Measurements from ENCODE around the gene YY1. TPM values are rescaled to one million over a fixed set of nuclear protein-coding genes. Genes with fewer than 3 reads are reported as not detected.

YY1 gene
- total RNA-seq, 4 donors from 2014 or later, result 30.6 to 46.5 (median 33.5) TPM

DNA sequence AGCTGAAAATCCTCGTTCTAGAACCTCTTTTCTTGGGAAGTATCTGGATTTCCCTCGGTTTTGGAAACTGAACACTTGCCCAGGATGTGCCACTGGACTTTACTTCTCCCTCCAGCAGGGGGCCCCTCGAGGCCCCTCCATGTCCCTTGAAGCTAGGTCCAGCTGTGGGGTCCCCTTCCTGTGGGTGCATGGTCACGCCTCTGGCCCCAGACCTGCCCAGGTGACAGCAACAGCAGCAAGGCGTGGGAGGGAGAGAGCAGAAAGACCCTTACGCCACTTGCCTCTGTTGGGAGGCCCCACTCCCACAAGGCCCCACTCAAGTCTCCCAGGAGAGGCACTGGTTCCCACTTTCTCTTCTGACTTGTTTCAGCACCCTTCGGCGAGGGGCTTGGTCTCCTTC, 64.2 kb downstream of the YY1 start:
- no peaks in the 10 kb centered on the region for H3K9me3 ChIP-seq
- peak overlapping the region; percentile 57 to 96 (median 88) for H3K27ac ChIP-seq
- TF ChIP-seq, protein P1, sequence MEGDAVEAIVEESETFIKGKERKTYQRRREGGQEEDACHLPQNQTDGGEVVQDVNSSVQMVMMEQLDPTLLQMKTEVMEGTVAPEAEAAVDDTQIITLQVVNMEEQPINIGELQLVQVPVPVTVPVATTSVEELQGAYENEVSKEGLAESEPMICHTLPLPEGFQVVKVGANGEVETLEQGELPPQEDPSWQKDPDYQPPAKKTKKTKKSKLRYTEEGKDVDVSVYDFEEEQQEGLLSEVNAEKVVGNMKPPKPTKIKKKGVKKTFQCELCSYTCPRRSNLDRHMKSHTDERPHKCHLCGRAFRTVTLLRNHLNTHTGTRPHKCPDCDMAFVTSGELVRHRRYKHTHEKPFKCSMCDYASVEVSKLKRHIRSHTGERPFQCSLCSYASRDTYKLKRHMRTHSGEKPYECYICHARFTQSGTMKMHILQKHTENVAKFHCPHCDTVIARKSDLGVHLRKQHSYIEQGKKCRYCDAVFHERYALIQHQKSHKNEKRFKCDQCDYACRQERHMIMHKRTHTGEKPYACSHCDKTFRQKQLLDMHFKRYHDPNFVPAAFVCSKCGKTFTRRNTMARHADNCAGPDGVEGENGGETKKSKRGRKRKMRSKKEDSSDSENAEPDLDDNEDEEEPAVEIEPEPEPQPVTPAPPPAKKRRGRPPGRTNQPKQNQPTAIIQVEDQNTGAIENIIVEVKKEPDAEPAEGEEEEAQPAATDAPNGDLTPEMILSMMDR (IDR thresholded peaks at IDR 0.05), result peak in 5 of 6 experiments; percentile 7 to 43 (median 41)
- TF ChIP-seq POLR2A (IDR thresholded peaks at IDR 0.05), result no peak
- no peak overlapping the region for H3K4me3 ChIP-seq
- no peaks in the 10 kb centered on the region for H3K27me3 ChIP-seq
- WGBS, 2 donors, result 38 to 67% methylated on average over 3 to 6 of the region's 8 CpGs
- H3K4me1 ChIP-seq, result peaks cover 27 to 69% (median 41%) of the 10 kb centered on the region in 3 donors
- DNase-seq, result no peak
- peaks cover 0 to 8% (median 0%) of the 10 kb centered on the region in 3 donors for H3K36me3 ChIP-seq
- intact Hi-C loops (cut with DNase I), result loop anchor here (10.0 kb wide), 1 partner anchor 72 kb away; the partner anchor contains the start of gene WDR25

DNA sequence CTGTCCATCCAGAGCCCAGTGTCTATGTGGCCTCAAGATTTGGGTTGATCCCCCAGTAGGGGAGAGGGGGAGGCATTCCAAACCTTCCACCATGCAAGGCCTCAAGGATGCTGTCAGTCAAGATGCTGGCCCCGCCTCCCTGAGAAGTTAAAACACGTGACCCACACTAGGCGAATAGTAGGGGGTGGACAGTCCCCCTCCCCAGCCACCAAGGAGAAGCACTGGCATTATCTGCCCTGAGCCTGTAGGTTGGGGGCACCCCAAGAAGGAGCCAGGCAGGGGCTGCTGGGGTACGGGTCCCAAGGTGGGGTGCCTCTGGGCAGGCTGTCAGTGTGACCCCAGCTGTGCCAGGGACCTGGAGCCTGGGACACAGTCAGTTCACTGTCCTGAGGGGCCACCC, 65.0 kb downstream of the YY1 start:
- WGBS, 2 donors, result 86% methylated on average over 1 of the region's 4 CpGs; no CpG with 5 or more reads in 1 of the 2 donors
- no peak for TF ChIP-seq POLR2A (IDR thresholded peaks at IDR 0.05)
- TF ChIP-seq, protein P1 (IDR thresholded peaks at IDR 0.05), result no peak
- peak overlapping the region in 1 of 4 donors; percentile 96 for H3K4me3 ChIP-seq
- H3K36me3 ChIP-seq, result peaks cover 0 to 1% (median 0%) of the 10 kb centered on the region in 3 donors
- DNase-seq, result no peak
- H3K9me3 ChIP-seq, result no peaks in the 10 kb centered on the region
- intact Hi-C loops (cut with DNase I), result loop anchor here (2.0 to 10.0 kb wide), 2 partner anchors 21 to 71 kb away; partner anchors contain the start of gene WDR25
- H3K4me1 ChIP-seq, result peaks cover 27 to 69% (median 43%) of the 10 kb centered on the region in 3 donors
- H3K27me3 ChIP-seq, result no peaks in the 10 kb centered on the region
- H3K27ac ChIP-seq, result peak overlapping the region; percentile 86 to 96 (median 92)

DNA sequence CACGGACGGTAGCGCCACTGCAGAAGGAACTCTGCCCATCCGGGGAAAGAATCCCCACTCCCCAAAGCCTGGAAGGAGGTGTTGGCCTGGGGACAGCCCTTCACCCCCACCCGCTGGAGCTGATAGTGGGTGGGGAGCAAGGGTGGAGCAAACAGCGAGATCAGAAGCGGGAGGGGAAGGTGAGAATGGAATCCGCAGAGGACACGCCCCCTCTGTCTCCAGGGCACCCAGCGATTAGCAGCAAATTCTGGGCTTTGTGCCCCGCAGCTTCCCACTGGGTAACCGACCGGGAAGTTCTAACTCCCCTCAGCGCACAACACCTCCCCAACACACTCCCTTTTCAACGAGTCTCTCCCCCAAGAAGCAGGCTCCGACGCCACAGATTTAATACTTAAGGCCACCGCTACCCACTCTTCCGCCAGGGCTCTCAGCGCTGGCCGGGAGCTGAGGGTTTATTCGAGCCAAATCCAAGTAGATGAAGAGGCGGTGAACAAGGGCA, 65.9 kb downstream of the YY1 start:
- WGBS, 2 donors, result 6 to 10% methylated on average over 14 to 15 of the region's 23 CpGs
- Histone ChIP-seq H3K27me3 (no peaks in the 10 kb centered on the region), H3K4me3 (peak overlapping the region; percentile 79 to 99 (median 90)), H3K4me1 (peaks cover 27 to 75% (median 43%) of the 10 kb centered on the region in 3 donors), H3K36me3 (no peaks in the 10 kb centered on the region), H3K9me3 (no peaks in the 10 kb centered on the region), H3K27ac (peak overlapping the region; percentile 86 to 96 (median 92))
- peak in 1 of 4 donors; percentile 48 for TF ChIP-seq POLR2A (IDR thresholded peaks at IDR 0.05)
- TF ChIP-seq, protein P1 (IDR thresholded peaks at IDR 0.05), result no peak
- no peak for DNase-seq
- intact Hi-C loops (cut with DNase I), result loop anchor here (2.0 to 10.0 kb wide), 2 partner anchors 22 to 70 kb away; partner anchors contain the start of gene WDR25

DNA sequence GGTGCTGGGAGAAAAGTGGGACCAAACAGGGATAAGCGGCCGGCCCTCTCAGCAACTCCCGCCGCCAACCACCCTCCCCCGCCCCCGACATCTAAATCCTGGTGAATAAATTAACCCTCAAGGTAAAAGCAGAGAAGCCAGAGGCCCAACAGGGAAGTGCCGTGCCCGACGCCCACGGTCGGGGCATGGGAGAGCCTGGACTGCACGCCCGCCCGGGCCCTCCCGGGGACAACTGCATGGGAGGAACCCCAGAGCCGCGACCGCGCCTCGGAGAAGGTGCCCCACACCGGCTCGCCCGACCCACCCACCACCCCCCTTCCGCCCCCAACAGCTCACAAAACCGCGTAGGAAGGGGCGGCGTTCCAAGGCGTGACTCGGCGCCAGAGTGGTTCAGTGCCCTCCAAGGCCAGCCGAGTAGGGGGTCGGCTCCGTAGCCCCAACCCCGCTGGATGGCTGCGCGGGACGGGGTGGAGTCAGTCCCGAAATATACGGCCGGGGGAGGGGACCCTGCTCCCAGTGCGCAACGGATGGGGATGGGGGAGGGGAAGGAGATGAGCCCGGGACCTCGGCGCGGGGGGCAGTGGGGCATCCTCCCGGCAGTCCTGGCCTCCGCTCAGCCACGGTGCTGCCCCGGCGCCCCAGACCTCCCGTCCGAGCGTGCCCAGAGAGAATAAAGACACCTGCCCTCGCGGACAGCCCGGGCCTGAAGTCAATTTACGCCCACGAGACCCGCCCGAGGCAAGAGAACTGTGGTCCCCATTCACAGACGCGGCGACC, 66.6 kb downstream of the YY1 start:
- Histone ChIP-seq H3K27ac (peak overlapping the region; percentile 86 to 96 (median 92)), H3K36me3 (no peaks in the 10 kb centered on the region), H3K4me1 (peaks cover 27 to 78% (median 43%) of the 10 kb centered on the region in 3 donors), H3K27me3 (no peaks in the 10 kb centered on the region), H3K9me3 (no peaks in the 10 kb centered on the region), H3K4me3 (peak overlapping the region; percentile 79 to 99 (median 90))
- WGBS, 2 donors, result 0% methylated on average over 7 of the region's 65 CpGs
- DNase-seq, result no peak
- TF ChIP-seq POLR2A (IDR thresholded peaks at IDR 0.05), result no peak
- intact Hi-C loops (cut with DNase I), result loop anchor here (2.0 to 10.0 kb wide), 2 partner anchors 23 to 69 kb away; partner anchors contain the start of gene WDR25

DNA sequence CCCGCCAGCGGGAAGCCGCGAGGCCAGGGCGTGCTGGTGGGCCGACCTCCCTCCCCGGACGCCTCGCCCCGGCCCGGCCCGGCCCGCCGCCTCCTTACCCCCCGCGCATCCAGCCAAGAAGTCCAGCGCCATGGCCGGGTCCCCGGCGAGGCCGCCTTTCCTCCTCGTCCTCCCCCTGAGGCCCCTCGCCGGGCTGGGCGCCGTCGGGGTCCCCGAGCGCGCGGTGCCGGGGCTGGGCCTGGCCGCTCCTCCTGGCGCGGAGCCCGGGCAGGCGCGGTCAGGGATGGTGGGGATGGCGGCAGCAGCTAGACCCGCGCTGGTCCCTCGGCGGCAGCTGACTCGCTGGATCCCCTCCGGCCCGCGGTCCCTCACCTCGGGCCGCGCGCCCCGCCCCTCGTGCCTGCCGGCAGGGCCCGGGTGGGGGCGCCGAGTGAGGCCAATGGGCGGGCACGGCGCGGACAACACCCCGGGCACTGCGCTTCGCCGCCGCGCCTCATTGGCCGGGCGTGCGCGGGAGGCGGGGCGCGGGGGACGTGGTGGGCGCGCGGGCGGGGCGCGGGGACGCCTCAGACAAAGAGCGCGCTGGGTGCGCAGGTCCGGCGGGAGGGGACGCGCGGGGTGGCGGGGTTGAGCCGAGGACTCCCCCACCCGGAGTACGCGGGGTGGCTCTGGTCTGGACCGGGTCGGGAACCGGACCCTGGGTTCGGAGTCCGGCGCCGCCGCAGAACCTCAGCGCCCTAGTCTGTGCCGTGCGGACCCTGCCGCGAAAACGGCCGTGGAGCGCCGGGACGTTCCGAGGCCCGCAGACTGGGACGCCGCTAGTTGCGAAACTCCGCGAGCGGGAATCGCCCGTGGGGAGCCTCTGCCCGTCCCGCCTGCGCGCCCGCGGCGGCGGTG, 67.4 kb downstream of the YY1 start, which contains the start of gene SLC25A29:
SLC25A29 (minus strand) TSS at position 344 of the 897 bp plus-strand sequence; CDS start at position 132, 212 bp downstream.
- Histone ChIP-seq H3K4me3 (peak within 1 kb of the TSS; percentile 79 to 99 (median 90)), H3K36me3 (no peaks in the 10 kb centered on the region), H3K27me3 (no peaks in the 10 kb centered on the region), H3K9me3 (no peaks in the 10 kb centered on the region), H3K4me1 (peaks cover 27 to 78% (median 43%) of the 10 kb centered on the region in 3 donors), H3K27ac (peak within 1 kb of the TSS; percentile 86 to 96 (median 92))
- 0% methylated on average over 6 of the region's 131 CpGs; no CpG with 5 or more reads in 1 of the 2 donors for WGBS, 2 donors
- peak; percentile 36 for DNase-seq
- TF ChIP-seq, protein P1 (IDR thresholded peaks at IDR 0.05), result no peak
- peak in 2 of 4 donors; percentile 86 to 88 for TF ChIP-seq POLR2A (IDR thresholded peaks at IDR 0.05)
- intact Hi-C loops (cut with DNase I), result loop anchor here (10.0 kb wide), 1 partner anchor 68 kb away; the partner anchor contains the start of gene WDR25

Data from esophagus squamous epithelium (tissue), 5 donors.